ENCODE results near the gene PLPPR1.

Gene PLPPR1

DNA sequence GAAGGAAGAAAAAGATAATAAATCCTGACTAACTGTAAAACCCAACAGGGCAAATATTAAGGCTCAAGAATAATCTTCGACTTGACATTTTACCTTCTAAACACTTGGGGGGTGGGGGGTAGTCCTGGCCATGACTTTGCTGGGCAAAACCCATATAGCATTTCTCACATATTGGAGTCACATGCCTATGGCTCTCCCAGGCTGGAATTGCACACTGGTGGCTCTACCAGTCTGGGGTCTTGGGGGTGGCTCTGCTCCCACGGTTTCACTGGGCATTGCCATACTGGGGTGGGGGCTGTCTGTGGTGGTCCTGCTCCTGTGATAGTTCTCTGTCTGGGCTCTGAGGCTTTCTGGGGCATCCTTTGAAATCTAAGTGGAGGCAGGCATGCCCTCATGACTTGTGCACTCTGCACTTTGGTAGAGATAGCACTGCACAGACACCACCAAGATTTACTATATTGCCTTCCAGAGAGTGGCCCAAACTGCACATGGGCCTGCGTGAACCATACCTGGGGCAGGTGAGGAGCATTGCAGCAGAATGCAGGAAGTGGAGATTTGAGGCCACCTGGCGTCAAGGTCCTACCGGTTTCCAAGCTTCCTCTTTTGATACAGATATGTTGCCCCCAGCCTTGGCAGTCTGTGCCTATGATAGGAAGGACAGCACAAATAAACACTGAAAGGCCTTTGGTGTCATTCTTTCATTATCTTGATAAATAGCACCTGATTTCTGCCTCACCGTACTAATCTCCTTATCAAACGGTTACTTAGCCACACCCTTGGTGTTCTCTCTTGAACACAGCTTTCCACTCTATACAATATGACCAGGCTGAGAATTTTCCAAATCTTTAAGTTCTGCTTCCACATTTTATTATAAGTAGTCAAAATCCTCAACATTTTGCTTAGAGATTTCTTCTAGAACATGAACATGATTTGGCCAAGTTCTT lies 326.5 kb downstream of the PLPPR1 start:
- DNase-seq: no peak

GRCh38 chr9:101356619-101357018 lies 328.1 kb downstream of the PLPPR1 start:
- no peak for DNase-seq

- DNase-seq: no peak
Measured at GRCh38 chr9:101359679-101360078, 331.2 kb downstream of the PLPPR1 start.

DNA sequence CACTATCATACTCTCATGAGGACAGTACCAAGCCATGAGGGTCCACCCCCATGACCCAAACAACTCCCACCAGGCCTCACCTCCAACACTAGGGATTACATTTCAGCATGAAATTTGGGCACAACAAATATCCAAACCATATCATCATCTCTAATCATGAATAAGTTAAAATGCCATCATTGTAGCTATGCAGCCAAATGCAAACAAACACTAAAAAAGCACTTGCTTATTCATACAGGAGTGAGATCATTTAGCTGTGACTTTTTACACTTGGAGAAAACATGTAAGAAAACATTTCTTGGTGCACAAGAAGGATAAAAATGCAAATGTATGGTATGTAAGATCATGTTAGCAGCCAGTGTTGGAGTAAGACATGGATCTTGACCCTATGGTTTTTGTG lies 332.1 kb downstream of the PLPPR1 start:
- no peak for DNase-seq

DNA sequence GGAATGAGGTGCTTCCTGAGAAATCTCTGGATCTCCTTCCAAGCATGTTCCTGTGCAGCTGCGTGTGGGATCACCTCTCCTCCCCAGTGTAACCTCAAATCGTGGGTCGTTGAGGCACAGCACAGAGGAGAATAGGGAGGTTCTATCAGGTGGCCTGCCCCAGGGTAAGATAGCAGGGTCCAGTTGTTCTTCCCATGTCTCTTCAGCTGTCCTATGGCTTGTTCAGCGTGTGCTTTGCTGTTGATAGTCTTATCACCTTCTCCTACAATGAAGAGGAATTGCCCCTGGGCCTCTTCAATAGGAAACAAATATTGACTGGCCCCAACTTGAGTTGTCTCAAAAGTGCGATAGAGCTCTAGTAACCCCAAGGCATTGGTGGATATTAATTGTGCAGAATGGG lies 333.9 kb downstream of the PLPPR1 start:
- DNase-seq: no peak

DNA sequence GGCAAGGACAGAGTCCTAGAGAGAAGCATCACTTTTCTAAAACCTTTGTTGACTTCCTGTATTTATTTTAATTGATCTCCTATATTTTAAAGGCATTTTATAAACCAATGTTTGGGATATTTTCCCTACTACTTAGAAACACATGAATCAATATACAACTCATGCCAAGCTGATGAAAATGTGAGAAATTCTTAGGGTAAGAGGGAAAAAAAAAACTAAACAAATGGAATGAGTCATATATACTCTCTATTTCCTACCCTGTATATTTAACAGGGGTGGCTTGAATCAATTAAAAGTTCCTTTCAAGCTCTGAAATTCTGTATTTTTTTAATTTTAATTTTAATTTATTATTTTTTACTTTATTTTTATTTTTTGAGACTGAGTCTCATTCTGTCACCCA lies 336.7 kb downstream of the PLPPR1 start:
- DNase-seq: no peak

GRCh38 chr9:101366038-101366756 lies 337.7 kb downstream of the PLPPR1 start:
- DNase-seq: no peak

- DNase-seq: no peak
Measured at GRCh38 chr9:101367323-101367722, 338.8 kb downstream of the PLPPR1 start.

GRCh38 chr9:101369286-101369685 lies 340.8 kb downstream of the PLPPR1 start:
- no peak for DNase-seq

DNA sequence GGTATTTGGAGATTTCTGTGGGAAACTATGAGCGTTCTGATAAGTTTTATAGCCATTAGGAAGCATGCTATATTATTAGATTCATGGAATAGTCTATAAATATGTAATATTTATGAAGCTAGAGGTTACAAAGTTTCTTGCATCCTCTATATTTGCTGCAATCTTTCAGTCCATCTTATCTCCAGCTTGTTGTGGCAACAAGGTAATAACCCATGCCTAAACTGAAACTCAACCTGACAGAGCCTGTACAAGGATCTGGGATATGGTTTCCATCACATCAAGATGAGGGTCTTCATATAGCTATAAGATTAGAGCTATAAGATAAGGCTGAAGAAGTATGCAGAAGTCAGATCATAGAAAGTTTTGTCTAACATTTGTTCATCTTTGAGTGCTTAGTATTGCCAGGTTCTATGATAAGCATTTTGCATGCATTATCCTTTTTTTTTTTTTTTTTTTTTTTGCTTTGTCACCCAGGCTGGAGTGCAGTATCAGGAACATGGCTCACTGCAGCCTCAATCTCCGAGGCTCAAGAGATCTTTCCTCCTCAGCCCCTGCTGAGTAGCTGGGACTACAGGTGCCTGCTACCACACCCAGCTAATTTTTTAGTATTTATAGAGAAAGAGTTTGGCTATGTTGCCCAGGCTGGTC lies 341.5 kb downstream of the PLPPR1 start:
- DNase-seq: no peak

GRCh38 chr9:101371813-101372212 lies 343.3 kb downstream of the PLPPR1 start:
- no peak for DNase-seq

DNA sequence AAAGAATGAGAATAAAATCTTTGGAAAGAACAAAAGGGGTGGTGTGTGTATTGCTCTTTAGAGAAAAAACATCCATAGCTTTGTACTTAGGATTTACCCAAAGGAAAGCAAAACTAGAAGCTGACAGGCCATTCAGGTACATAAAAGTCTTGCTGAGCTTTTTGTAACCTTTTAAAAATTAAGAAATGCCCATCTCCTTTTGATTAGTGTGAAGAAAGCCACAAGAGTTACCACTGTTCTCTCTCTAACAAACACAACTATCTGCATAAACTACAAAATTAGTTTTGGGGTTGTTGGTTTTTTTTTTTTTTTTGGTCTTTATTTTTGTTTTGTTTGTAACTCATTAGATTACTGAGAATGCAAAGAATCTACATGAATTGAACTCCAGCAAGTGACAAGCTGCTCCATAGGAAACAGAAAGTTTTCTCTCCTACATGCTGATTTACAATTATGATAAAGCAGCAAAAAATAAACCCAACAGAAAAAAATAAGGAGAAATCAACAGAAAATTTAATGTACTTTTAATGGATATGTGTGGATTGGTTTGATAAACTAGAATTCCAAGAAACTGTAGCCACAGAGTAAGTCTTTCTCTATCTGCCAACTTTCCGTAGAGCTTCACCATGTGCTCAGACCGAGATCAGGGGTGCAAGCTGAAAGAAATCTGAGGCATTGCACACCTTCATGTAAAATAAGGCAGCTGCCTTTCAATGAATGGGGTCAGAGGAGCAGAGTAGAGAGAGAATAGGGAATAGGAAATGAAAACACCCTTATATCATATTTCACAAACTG lies 344.0 kb downstream of the PLPPR1 start:
- no peak for DNase-seq
